Mesendoderm (in vitro differentiated cells): ENCODE measurements around the gene CAPN15.
A peak's percentile ranks its signal among the peaks of the same experiment; 100 is the strongest.

ENCODE experiments used
- DNase-seq: peaks from one replicate; pipeline ENCODE4 v3.0.0; 2013
- H2AK5ac ChIP-seq: 2 replicates; pipeline ENCODE4 v1.6.1; 2013; ENCODE audit warnings: low read length, inconsistent platforms
- H2BK120ac ChIP-seq: 2 replicates; pipeline ENCODE4 v1.6.1; 2013; ENCODE audit warnings: low read depth, mild to moderate bottlenecking, low read length, moderate library complexity, mixed read lengths
- H2BK15ac ChIP-seq: replicated peaks from 2 replicates; pipeline ENCODE4 v1.6.1; 2013; ENCODE audit warnings: low read depth, mild to moderate bottlenecking, moderate library complexity
- H2BK5ac ChIP-seq: 2 replicates; pipeline ENCODE4 v1.6.1; 2013; ENCODE audit warnings: low read length, inconsistent platforms
- H3K18ac ChIP-seq: 2 replicates; pipeline ENCODE4 v1.6.1; 2013; ENCODE audit warnings: mild to moderate bottlenecking, low read length, mixed read lengths
- H3K23ac ChIP-seq: one replicate; pipeline ENCODE4 v1.6.1; 2013; ENCODE audit warnings: low read length
- H3K27ac ChIP-seq: 2 replicates; pipeline ENCODE4 v1.5.1; 2013; ENCODE audit warnings: low read depth, mild to moderate bottlenecking, inconsistent platforms, low read length, moderate library complexity
- H3K27me3 ChIP-seq: 2 replicates; pipeline ENCODE4 v1.6.1; 2013; ENCODE audit warnings: low read length, control low read depth, mild to moderate bottlenecking, inconsistent platforms; ENCODE audit not compliant: insufficient read depth, poor library complexity
- H3K36me3 ChIP-seq: 2 replicates; pipeline ENCODE4 v1.6.1; 2013; ENCODE audit warnings: low read length, inconsistent platforms; ENCODE audit not compliant: control insufficient read depth, insufficient read depth
- H3K4ac ChIP-seq: one replicate; pipeline ENCODE4 v1.6.1; 2013; ENCODE audit warnings: low read depth, mild to moderate bottlenecking, low read length, moderate library complexity
- H3K4me1 ChIP-seq: 2 replicates; pipeline ENCODE4 v1.6.1; 2013; ENCODE audit warnings: low read depth, low read length, inconsistent platforms; ENCODE audit not compliant: control insufficient read depth
- H3K4me2 ChIP-seq: 2 replicates; pipeline ENCODE4 v1.6.1; 2013; ENCODE audit warnings: low read length
- H3K4me3 ChIP-seq: 2 replicates; pipeline ENCODE4 v1.5.1; 2013; ENCODE audit warnings: mild to moderate bottlenecking, low read length
- H3K56ac ChIP-seq: one replicate; pipeline ENCODE4 v1.6.1; 2013; ENCODE audit warnings: low read length
- H3K79me1 ChIP-seq: 2 replicates; pipeline ENCODE4 v1.6.1; 2013; ENCODE audit warnings: low read length, inconsistent platforms
- H3K79me2 ChIP-seq: 2 replicates; pipeline ENCODE4 v1.6.1; 2013; ENCODE audit warnings: mild to moderate bottlenecking, low read length; ENCODE audit not compliant: control insufficient read depth, insufficient read depth
- H3K9ac ChIP-seq: 2 replicates; pipeline ENCODE4 v1.6.1; 2013; ENCODE audit warnings: low read length, inconsistent platforms
- H4K5ac ChIP-seq: one replicate; pipeline ENCODE4 v1.6.1; 2013; ENCODE audit warnings: low read length
- H4K8ac ChIP-seq: one replicate; pipeline ENCODE4 v1.6.1; 2013; ENCODE audit warnings: low read depth, mild to moderate bottlenecking, control low read depth, low read length, moderate library complexity
- WGBS: extraction: QIAGEN DNeasy Blood & Tissue Kit; methylation state at CpG from one replicate; pipeline ENCODE4 v1.1.7; 2013; ENCODE audit warnings: low lambda C conversion rate, missing lambda C conversion rate; ENCODE audit not compliant: insufficient coverage; ENCODE audit errors: extremely low coverage; 5-methylcytosine and 5-hydroxymethylcytosine counted together

CAPN15 gene

DNA sequence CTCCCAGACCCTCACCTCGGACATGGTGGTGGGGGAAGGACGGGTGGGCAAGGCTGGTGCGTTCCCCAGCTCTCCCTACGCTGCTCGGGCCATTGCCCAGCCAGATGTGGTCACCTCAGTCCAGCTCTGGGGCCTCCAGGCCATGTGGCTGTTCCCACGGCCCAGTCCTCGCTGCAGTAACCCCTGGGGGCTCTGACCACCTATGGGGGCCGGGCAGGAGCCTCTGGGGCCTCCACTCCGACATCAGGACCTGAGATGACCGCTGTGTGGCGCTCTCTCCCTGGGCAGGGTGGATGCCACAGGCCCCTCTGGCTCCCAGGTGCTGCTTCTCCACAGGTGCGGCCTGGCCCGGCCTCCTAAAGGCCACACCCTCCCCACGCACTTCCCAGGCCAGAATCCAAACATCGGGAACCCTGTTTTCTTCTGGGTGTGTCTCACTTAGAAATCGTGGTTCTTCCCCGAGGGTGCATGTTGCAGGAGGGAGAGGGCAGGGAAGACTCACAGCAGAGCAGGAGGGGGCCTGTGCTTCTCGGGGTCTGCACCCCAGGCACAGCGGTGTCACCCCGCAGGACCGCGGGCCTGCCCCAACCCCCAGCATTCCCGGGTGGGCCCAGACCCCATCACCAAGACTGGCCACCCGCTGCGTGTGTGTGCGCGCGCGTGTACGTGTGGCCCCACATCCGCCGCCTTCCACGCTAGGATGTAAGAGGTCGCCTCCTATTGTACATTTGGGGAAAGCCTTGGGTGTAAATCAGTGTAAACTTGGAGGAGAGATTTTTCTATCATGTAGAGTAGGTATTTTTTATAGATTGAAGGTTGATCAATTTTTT is 5.9 kb upstream of the CAPN15 start:
- no peak overlapping the region for H4K5ac ChIP-seq
- peaks cover 6% of the 10 kb centered on the region for H3K36me3 ChIP-seq
- H3K56ac ChIP-seq, result no peak overlapping the region
- H2AK5ac ChIP-seq, result no peak overlapping the region
- H3K4me2 ChIP-seq, result no peak overlapping the region
- peaks cover 9% of the 10 kb centered on the region for H3K79me1 ChIP-seq
- H4K8ac ChIP-seq, result no peak overlapping the region
- H3K4me3 ChIP-seq, result no peak overlapping the region
- H3K4me1 ChIP-seq, result peaks cover 5% of the 10 kb centered on the region
- no peaks in the 10 kb centered on the region for H3K27me3 ChIP-seq
- H3K18ac ChIP-seq, result no peak overlapping the region
- H3K79me2 ChIP-seq, result peaks cover 5% of the 10 kb centered on the region
- no peak overlapping the region for H2BK5ac ChIP-seq
- no peak overlapping the region for H2BK120ac ChIP-seq
- no peak overlapping the region for H3K4ac ChIP-seq
- DNase-seq, result peak; percentile 53
- H3K27ac ChIP-seq, result no peak overlapping the region
- H3K23ac ChIP-seq, result no peak overlapping the region
- no peak overlapping the region for H3K9ac ChIP-seq
- no CpG with 5 or more reads among the region's 34 CpGs for WGBS
- no peak overlapping the region for H2BK15ac ChIP-seq

DNA sequence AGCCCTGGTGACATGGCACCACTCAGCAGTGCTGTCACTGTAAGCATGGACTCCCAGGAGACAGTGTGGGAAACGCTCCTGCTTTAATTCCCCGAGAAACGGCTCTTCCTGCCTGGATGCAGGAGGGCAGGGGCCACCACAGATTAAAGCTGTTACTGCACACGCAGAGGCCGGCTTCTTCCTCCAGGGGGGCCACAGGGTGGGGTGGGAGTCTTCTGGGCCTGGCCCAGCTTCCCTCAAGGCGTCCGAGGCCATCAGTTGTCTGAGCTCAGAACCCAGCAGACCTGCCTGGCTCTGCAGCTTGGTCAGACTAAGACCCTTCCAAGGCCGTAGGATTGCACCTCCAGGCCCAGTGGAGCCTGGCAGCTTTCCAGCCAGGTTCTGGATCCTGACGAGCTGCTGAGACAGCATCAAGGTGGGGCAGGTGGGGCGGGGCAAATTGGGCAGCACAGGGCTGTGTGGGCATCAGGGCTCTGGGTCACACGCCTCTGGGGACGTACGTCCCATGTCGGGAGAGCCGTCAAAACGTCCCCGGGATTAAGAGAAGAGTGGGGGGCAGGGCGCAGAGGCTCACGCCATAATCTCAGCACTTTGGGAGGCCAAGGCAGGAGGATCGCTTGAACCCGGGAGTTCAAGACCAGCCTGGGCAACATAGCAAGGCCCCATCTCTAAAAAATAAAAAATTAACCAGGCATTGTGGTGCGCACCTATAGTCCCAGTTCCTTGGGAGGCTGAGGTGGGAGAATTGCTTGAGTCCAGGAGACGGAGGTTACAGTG is 5.0 kb upstream of the CAPN15 start:
- Histone ChIP-seq H3K36me3 (peaks cover 6% of the 10 kb centered on the region), H3K79me1 (peaks cover 10% of the 10 kb centered on the region), H3K18ac (no peak overlapping the region), H3K23ac (no peak overlapping the region), H3K9ac (no peak overlapping the region), H3K4me1 (peaks cover 5% of the 10 kb centered on the region), H3K4me3 (no peak overlapping the region), H2BK5ac (no peak overlapping the region), H2BK15ac (no peak overlapping the region), H3K79me2 (peaks cover 5% of the 10 kb centered on the region), H3K4ac (no peak overlapping the region), H4K5ac (no peak overlapping the region), H3K27ac (no peak overlapping the region), H4K8ac (no peak overlapping the region), H3K4me2 (no peak overlapping the region), H3K27me3 (no peaks in the 10 kb centered on the region), H2AK5ac (no peak overlapping the region), H3K56ac (no peak overlapping the region), H2BK120ac (no peak overlapping the region)
- no CpG with 5 or more reads among the region's 23 CpGs for WGBS
- no peak for DNase-seq

DNA sequence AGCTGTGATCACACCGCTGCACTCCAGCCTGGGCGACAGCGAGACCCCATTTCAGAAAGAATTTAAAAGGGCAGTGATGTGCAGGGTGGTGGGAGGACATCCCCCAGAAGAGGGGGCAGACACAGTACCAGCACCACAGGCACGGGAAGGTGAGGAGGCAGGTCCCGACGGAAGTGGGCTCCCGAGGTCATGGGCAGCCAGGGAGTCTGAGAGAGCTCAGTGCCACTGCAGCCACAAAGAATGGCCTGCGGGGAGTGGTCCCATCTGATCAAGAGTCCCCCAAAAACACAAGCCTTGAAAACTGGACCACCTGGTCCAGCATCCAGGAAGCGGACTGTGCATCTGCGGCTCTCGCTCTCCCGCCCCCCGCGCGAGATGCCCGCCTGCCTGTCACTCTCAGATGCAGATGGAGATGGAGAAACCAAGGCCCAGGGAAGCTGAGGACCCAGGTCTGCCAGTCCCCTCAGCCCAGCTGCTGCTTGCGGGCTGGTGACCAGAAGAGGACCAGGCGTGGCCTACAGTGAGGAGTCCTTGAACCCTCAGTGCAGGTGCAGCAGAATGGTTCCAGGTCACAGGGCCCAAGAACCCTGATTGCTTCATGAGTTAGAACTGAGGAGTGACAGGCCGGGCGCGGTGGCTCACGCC is 4.3 kb upstream of the CAPN15 start:
- no peak overlapping the region for H3K4me2 ChIP-seq
- H3K18ac ChIP-seq, result no peak overlapping the region
- peaks cover 10% of the 10 kb centered on the region for H3K79me1 ChIP-seq
- no peak overlapping the region for H4K8ac ChIP-seq
- peaks cover 6% of the 10 kb centered on the region for H3K36me3 ChIP-seq
- no peak overlapping the region for H2BK15ac ChIP-seq
- H3K27me3 ChIP-seq, result no peaks in the 10 kb centered on the region
- no peak overlapping the region for H3K9ac ChIP-seq
- no peak overlapping the region for H2BK120ac ChIP-seq
- no peak overlapping the region for H2BK5ac ChIP-seq
- no peak overlapping the region for H2AK5ac ChIP-seq
- no peak overlapping the region for H3K4ac ChIP-seq
- no peak for DNase-seq
- no peak overlapping the region for H4K5ac ChIP-seq
- peaks cover 5% of the 10 kb centered on the region for H3K4me1 ChIP-seq
- no peak overlapping the region for H3K56ac ChIP-seq
- no peak overlapping the region for H3K27ac ChIP-seq
- WGBS, result no CpG with 5 or more reads among the region's 22 CpGs
- H3K79me2 ChIP-seq, result peaks cover 7% of the 10 kb centered on the region
- H3K4me3 ChIP-seq, result no peak overlapping the region
- no peak overlapping the region for H3K23ac ChIP-seq

DNA sequence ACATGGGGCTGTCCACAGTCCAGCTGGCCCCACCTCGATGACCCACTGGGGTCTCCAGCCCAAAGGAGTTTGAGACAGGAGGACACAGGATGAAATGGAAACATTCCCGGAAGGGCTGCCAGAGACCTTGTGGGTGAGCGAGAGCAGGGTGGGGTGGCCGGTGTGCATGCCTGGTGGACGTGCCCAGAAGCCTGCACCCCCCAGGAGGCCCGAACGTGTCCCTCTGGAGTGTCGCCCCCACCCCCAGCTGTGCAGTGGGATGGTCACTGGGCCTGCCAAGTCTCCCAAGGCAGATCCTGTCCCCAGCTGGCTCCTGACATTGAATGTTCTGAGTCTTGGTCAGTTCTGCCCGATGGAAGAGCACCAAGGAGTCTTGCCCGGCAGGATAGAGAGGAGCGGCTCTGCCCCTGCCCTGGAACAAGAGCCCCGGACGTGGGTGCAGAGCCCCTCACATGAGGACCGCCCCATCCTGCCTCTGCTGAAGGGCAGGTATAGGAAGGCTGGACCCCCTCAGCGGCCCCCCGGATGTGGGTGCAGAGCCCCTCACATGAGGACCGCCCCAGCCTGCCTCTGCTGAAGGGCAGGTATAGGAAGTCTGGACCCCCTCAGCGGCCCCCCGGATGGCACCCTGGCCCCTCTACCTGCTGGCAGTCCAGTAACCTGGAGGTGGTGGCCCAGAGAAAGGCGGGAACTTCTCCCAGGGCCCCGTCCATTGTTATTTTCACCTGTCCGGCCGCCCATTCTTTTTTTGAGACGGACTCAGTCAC is 3.1 kb upstream of the CAPN15 start:
- H4K5ac ChIP-seq, result no peak overlapping the region
- H2BK15ac ChIP-seq, result no peak overlapping the region
- no peak overlapping the region for H3K18ac ChIP-seq
- H3K4me1 ChIP-seq, result peaks cover 11% of the 10 kb centered on the region
- H3K4me2 ChIP-seq, result no peak overlapping the region
- H3K79me2 ChIP-seq, result peaks cover 20% of the 10 kb centered on the region
- no CpG with 5 or more reads among the region's 24 CpGs for WGBS
- H4K8ac ChIP-seq, result no peak overlapping the region
- no peak overlapping the region for H3K56ac ChIP-seq
- H3K27me3 ChIP-seq, result no peaks in the 10 kb centered on the region
- no peak overlapping the region for H2AK5ac ChIP-seq
- H3K4ac ChIP-seq, result no peak overlapping the region
- H3K9ac ChIP-seq, result no peak overlapping the region
- no peak overlapping the region for H2BK120ac ChIP-seq
- peaks cover 4% of the 10 kb centered on the region for H3K36me3 ChIP-seq
- H3K4me3 ChIP-seq, result no peak overlapping the region
- H3K79me1 ChIP-seq, result peaks cover 18% of the 10 kb centered on the region
- H3K27ac ChIP-seq, result no peak overlapping the region
- no peak overlapping the region for H2BK5ac ChIP-seq
- H3K23ac ChIP-seq, result no peak overlapping the region
- no peak for DNase-seq

DNA sequence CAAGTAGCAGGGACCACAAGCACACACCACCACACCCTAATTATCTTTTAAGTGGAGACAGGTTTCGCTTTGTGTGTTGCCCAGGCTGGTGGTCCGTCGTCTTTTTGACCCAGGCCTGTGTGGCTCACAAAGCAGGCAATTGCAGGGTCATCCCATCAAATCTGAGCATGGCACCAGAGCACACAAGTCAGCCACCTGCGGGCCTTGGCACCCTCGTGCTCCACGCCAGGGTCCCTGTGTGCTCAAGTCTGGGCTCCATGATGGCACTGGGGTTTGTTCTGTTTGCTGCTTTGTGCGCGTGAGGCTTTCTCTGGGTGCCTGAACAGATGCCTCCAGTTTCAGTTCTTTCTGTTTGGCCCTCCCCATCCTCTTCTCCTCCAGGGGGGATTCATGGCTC is 2.4 kb upstream of the CAPN15 start:
- WGBS, result no CpG with 5 or more reads among the region's 8 CpGs
- Histone ChIP-seq H3K4me3 (no peak overlapping the region), H4K8ac (no peak overlapping the region), H3K4me1 (peaks cover 11% of the 10 kb centered on the region), H2BK5ac (no peak overlapping the region), H3K36me3 (peaks cover 4% of the 10 kb centered on the region), H3K27me3 (no peaks in the 10 kb centered on the region), H3K27ac (no peak overlapping the region), H3K9ac (no peak overlapping the region), H3K18ac (no peak overlapping the region), H2BK120ac (no peak overlapping the region), H3K23ac (no peak overlapping the region), H2AK5ac (no peak overlapping the region), H4K5ac (no peak overlapping the region), H3K4ac (no peak overlapping the region), H3K79me1 (peaks cover 24% of the 10 kb centered on the region), H3K4me2 (no peak overlapping the region), H3K79me2 (peaks cover 26% of the 10 kb centered on the region), H3K56ac (no peak overlapping the region), H2BK15ac (no peak overlapping the region)
- DNase-seq, result no peak
